ENCODE results near the gene RRAD. TPM values are rescaled to one million over a fixed set of nuclear protein-coding genes. Genes with fewer than 3 reads are reported as not detected.

RRAD gene
- total RNA-seq, 1 donor from 2014 or later = 12.1 TPM

- TF ChIP-seq EZH2 (IDR thresholded peaks at IDR 0.05; ENCODE audit: insufficient read depth, low read length) (no peak), CTCF (IDR thresholded peaks at IDR 0.05; ENCODE audit: insufficient read depth, low read depth, low read length) (no peak)
- H3K36me3 ChIP-seq (ENCODE audit: insufficient read depth, low read length) = no peaks in the 10 kb centered on the region
- no peak overlapping the region for H3K27ac ChIP-seq (ENCODE audit: low read depth, low read length)
- H2AFZ ChIP-seq (ENCODE audit: low read depth, low read length) = no peak overlapping the region
- FAIRE-seq (no peak), DNase-seq (ENCODE audit: low read depth) (peak; percentile 59)
- no peaks in the 10 kb centered on the region for H3K9me3 ChIP-seq (ENCODE audit: insufficient read depth, low read depth, low read length)
- H3K79me2 ChIP-seq (ENCODE audit: insufficient read depth, low read length) = no peaks in the 10 kb centered on the region
- peaks cover 18% of the 10 kb centered on the region for H3K27me3 Mint-ChIP-seq (ENCODE audit: low read depth, unreplicated experiment)
- H3K9ac ChIP-seq (ENCODE audit: low read length) = no peak overlapping the region
- no peaks in the 10 kb centered on the region for H3K9me3 Mint-ChIP-seq (ENCODE audit: unreplicated experiment)
- H3K36me3 Mint-ChIP-seq (ENCODE audit: low read depth, unreplicated experiment) = no peaks in the 10 kb centered on the region
- no peak overlapping the region for H3K4me3 Mint-ChIP-seq (ENCODE audit: unreplicated experiment)
- peaks cover 5% of the 10 kb centered on the region for H3K27me3 ChIP-seq (ENCODE audit: insufficient read depth, low read length)
- H4K20me1 ChIP-seq (ENCODE audit: insufficient read depth, low read length) = no peaks in the 10 kb centered on the region
- no peak overlapping the region for H3K27ac Mint-ChIP-seq (ENCODE audit: unreplicated experiment)
- no peak overlapping the region for H3K4me3 ChIP-seq (ENCODE audit: insufficient read depth, low read depth, low read length)
- peaks cover 12% of the 10 kb centered on the region for H3K4me1 ChIP-seq (ENCODE audit: insufficient read depth, low read length)
- H3K4me1 Mint-ChIP-seq (ENCODE audit: low read depth, unreplicated experiment) = peaks cover 6% of the 10 kb centered on the region
- peak overlapping the region; percentile 54 for H3K4me2 ChIP-seq (ENCODE audit: low read length)
These were observed 45.7 kb upstream of the RRAD start for GRCh38 chr16:66970775-66971720.

GRCh38 chr16:66968847-66969246 lies 43.5 kb upstream of the RRAD start:
- no peak for DNase-seq (ENCODE audit: low read depth)
- Mint-ChIP-seq H3K36me3 (ENCODE audit: low read depth, unreplicated experiment) (peaks cover 2% of the 10 kb centered on the region), H3K27ac (ENCODE audit: unreplicated experiment) (no peak overlapping the region), H3K9me3 (ENCODE audit: unreplicated experiment) (no peaks in the 10 kb centered on the region), H3K27me3 (ENCODE audit: low read depth, unreplicated experiment) (peaks cover 34% of the 10 kb centered on the region), H3K4me1 (ENCODE audit: low read depth, unreplicated experiment) (peaks cover 6% of the 10 kb centered on the region), H3K4me3 (ENCODE audit: unreplicated experiment) (no peak overlapping the region)
- Histone ChIP-seq H3K27ac (ENCODE audit: low read depth, low read length) (no peak overlapping the region), H3K4me2 (ENCODE audit: low read length) (no peak overlapping the region), H3K4me3 (ENCODE audit: insufficient read depth, low read depth, low read length) (no peak overlapping the region), H3K79me2 (ENCODE audit: insufficient read depth, low read length) (no peaks in the 10 kb centered on the region), H3K4me1 (ENCODE audit: insufficient read depth, low read length) (peaks cover 12% of the 10 kb centered on the region), H3K27me3 (ENCODE audit: insufficient read depth, low read length) (peaks cover 9% of the 10 kb centered on the region), H4K20me1 (ENCODE audit: insufficient read depth, low read length) (no peaks in the 10 kb centered on the region), H3K9me3 (ENCODE audit: insufficient read depth, low read depth, low read length) (no peaks in the 10 kb centered on the region), H3K9ac (ENCODE audit: low read length) (no peak overlapping the region), H2AFZ (ENCODE audit: low read depth, low read length) (no peak overlapping the region), H3K36me3 (ENCODE audit: insufficient read depth, low read length) (no peaks in the 10 kb centered on the region)
- TF ChIP-seq EZH2 (IDR thresholded peaks at IDR 0.05; ENCODE audit: insufficient read depth, low read length) (no peak), CTCF (IDR thresholded peaks at IDR 0.05; ENCODE audit: insufficient read depth, low read depth, low read length) (no peak)
- FAIRE-seq = no peak

DNA sequence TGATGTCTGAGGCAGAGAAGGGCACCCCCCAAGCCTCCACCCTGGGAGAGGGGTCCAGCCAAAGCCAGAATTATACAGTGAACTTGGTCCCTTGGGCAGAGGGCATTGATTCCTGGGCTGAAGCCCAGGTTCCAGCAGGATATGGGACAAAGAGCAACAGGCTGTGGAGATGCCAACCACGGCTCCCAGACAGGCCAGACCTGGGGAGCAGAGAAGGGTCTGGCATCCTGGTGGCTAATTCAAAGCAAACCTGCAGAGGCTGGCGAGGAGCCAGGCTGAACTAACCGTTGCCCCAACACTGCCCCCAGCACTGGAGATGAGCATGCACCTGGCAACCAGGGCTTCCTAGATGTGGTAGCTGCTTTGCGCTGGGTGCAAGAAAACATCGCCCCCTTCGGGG lies 38.7 kb upstream of the RRAD start:
- Mint-ChIP-seq H3K27me3 (ENCODE audit: low read depth, unreplicated experiment) (peaks cover 34% of the 10 kb centered on the region), H3K4me1 (ENCODE audit: low read depth, unreplicated experiment) (no peaks in the 10 kb centered on the region), H3K9me3 (ENCODE audit: unreplicated experiment) (no peaks in the 10 kb centered on the region), H3K4me3 (ENCODE audit: unreplicated experiment) (no peak overlapping the region), H3K36me3 (ENCODE audit: low read depth, unreplicated experiment) (peaks cover 2% of the 10 kb centered on the region), H3K27ac (ENCODE audit: unreplicated experiment) (no peak overlapping the region)
- H3K79me2 ChIP-seq (ENCODE audit: insufficient read depth, low read length) = no peaks in the 10 kb centered on the region
- no peak overlapping the region for H3K27ac ChIP-seq (ENCODE audit: low read depth, low read length)
- no peak for TF ChIP-seq EZH2 (IDR thresholded peaks at IDR 0.05; ENCODE audit: insufficient read depth, low read length)
- no peak for TF ChIP-seq CTCF (IDR thresholded peaks at IDR 0.05; ENCODE audit: insufficient read depth, low read depth, low read length)
- H3K36me3 ChIP-seq (ENCODE audit: insufficient read depth, low read length) = no peaks in the 10 kb centered on the region
- no peak overlapping the region for H3K9ac ChIP-seq (ENCODE audit: low read length)
- H4K20me1 ChIP-seq (ENCODE audit: insufficient read depth, low read length) = no peaks in the 10 kb centered on the region
- no peak for DNase-seq (ENCODE audit: low read depth)
- no peak overlapping the region for H2AFZ ChIP-seq (ENCODE audit: low read depth, low read length)
- H3K4me1 ChIP-seq (ENCODE audit: insufficient read depth, low read length) = no peaks in the 10 kb centered on the region
- no peaks in the 10 kb centered on the region for H3K9me3 ChIP-seq (ENCODE audit: insufficient read depth, low read depth, low read length)
- no peak overlapping the region for H3K4me2 ChIP-seq (ENCODE audit: low read length)
- no peak for FAIRE-seq
- H3K4me3 ChIP-seq (ENCODE audit: insufficient read depth, low read depth, low read length) = no peak overlapping the region
- H3K27me3 ChIP-seq (ENCODE audit: insufficient read depth, low read length) = peaks cover 9% of the 10 kb centered on the region

Measured in astrocyte (in vitro differentiated cells and primary cell).